Stimulated activated CD4-positive, alpha-beta T cell treated with anti-CD3 and anti-CD28 coated beads, Interleukin-4, amount 100 ng/mL, for 4 hours (primary cell): Measurements from ENCODE around the gene COL4A2.

ENCODE experiments used
- DNase-seq, 2 experiments: peaks; one replicate each; pipeline ENCODE4 v3.0.0-alpha.2; 2020

The COL4A2 gene

DNA sequence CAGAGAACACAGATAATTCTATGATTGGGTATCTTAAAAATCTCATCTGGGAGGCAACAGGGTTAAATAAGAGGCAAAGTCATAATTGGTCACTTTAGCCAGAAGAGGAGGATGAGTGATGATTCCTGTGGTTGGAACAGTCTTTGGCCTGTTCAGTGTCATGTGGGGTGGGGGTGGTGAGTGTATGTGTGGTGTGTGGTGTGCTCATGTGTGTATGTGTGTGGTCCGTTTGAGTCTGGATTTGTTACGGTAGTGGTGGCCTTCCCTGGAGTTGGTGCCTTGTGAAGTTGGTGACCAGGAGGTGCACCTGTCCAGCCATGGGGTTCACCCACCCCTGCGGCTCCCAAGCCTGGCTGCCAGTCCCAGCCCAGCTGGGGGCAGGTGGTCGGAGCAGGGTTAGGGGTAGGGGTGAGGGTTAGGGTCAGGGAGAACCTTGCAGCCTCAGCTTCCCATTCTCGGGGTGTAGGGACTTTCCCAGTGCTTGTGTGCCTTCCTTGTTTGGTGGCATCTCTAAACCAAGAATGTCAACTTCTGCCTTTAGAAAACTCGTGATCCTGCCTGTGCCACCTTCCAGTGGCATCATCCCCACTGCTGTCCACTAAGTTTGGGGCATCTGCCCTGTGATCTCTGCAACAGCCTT is 156.9 kb downstream of the COL4A2 start:
- DNase-seq: no peak

DNA sequence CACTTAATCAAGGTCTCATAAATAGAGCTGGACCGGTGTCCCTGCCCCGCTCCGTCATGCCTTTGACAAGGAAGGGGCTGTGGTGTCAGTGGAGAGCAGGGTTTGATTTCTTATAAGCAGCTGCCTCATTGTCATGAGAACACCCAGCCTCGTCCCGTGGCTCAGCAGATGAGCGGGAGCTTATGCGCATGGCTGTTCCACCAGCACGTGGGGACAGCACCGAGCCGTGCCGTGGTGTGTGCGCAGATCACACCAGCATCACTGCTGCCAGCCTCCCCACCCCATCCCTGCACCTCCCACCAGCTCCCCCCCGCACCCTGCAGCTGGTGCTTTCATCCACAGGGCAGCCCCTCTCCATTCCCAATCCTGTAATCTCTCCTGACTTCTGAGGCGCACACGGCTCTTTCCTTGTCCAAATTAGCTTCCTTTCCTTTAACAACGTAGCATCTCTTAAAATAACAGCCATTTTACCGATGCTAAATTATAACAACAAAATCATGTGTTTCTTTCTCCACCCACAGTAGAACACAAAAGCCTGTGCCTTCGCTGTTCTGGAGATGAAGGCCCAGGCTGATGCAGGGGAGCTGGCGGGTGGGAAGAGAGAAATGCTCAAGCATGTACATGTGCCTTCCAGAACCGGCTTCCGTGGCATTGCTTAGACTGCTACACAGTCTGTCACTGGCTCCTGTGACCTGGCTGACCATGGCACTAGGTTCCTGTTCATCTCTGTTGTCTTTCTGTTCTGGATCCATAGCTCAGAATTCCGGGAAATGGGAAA is 157.7 kb downstream of the COL4A2 start:
- no peak for DNase-seq

GRCh38 chr13:110465696-110466095 is 158.6 kb downstream of the COL4A2 start:
- no peak for DNase-seq

DNA sequence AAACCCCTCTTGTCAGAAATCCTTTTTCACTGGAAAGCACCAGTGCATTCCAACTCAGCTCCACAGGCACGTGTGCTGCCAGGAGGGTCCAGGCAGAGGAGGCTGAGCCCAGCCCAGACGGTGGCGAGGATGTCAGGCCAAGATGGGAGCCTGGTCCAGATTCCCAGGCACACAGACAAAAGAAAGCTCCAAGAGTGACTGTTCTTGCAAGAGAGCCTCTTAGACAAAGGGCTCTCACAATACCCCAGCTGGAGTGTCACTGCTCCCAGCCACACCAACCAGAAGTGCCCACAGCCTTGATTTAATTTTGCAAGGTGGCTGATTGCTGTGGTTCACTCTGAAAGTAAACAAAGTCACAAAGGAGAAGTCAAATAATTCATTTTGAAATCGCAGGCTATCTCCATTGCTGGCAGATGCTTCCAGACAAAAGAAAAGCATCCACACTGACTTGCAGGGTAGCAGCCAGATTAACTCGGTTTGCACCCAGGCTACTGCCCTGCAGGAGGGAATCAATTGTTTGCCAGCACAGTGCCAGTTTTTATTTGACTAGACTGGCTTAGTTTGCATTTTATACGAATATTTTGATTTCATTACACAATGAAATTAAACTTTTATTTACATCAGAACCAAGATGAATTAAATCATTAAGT is 159.3 kb downstream of the COL4A2 start:
- no peak for DNase-seq

DNA sequence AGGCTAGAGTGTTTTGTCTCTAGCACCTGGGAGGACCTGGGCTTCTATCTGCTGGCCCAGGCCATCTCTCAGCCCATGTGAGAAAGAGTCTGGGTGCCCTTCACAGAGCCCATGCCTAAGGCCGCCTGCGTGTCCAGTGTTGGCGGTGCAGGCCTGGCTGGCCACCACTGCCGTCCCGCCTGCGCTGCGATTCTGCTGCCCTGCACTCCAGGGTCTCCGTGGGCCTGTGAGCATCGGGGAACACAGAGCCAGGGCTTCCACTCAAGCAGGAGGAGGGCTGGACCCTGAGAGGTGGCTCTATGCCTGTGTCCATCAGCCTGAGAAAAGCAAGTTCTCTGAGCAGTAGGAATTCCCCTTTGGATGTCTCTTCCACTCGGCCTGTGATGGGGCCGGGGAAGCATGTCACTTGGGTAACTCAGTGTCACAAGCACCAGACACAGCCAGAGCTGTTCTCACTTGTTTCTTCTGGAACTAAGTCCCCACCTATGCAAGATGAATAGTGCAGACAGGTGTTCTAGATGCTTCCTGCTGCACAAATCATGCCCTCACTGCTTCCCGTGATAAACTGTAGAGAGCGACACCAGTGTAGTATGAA is 160.5 kb downstream of the COL4A2 start:
- DNase-seq: no peak

DNA sequence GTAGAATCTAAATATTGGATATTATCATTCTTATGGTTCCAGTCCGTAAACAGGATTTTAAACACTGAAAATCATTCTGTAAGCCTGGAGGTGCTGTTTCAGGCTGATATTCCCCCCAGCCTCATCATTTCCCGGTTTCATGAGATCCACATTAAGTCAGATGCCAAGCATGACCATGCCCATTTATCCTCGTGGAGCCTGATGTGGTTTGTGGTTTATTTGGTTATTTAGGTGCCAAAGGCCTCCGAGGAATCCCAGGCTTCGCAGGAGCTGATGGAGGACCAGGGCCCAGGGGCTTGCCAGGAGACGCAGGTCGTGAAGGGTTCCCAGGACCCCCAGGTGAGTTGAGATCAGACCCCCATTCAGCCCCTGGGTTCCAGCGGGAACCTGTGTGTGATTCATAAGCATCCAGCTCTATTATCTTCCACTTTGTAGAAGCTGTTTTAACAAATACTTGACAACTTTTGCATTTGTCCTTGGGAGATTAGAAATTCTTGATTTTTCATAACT is 162.0 kb downstream of the COL4A2 start:
- DNase-seq: no peak

GRCh38 chr13:110469597-110469996 is 162.5 kb downstream of the COL4A2 start:
- no peak for DNase-seq

DNA sequence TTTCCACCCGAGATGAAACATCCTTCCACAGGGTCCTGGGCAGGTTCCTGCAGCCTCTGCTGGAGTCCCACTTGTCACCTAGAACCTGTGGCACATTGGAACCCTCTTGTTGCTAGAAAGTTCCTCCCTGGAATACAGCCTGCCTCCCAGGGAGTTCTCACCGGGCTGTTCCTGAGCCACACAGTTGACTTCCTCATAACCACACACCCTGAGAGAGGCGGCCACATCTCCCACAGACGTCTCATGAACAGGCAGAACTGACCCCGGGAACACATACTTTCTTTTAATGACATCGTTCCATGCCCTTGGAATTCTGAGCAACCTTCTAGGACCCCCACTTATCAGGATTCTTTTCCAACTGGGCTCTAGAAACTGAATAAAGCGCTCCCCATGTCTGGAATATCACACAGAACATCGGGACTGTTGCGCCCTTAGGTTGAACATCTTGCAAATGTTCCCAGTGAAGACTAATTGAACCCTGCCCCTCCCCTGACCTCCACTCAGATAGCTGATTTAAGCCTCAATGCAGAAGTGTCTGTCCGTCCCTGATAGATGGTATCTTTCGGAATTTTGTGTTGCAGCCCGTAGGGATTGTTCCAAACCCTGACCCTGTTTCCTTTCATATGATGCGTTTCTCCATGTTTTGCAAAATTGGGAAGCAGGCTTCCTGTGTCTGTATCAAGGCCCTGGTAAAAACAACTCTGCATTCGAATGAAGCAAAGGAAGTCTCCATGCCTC is 163.4 kb downstream of the COL4A2 start:
- DNase-seq: no peak

- DNase-seq: no peak
Observed at GRCh38 chr13:110471156-110471832, 164.2 kb downstream of the COL4A2 start.

DNA sequence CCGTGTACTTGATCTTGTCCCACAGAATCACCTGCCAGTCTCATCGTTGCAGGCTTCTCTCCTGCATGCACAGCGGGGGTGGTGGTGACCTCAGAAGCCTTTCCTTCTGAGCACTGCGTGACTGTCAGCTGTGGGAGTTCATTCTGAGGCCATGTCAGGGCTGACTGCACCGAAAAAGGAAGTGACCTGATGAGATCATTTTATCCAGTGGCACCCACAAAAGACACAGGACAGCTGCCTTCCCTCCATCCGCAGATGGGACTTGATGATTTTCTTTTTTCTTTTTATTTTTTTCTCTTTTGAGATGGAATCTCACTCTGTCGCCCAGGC is 164.7 kb downstream of the COL4A2 start:
- no peak for DNase-seq

GRCh38 chr13:110472904-110473563 is 165.9 kb downstream of the COL4A2 start:
- DNase-seq: no peak

GRCh38 chr13:110474713-110475112 is 167.6 kb downstream of the COL4A2 start:
- no peak for DNase-seq

DNA sequence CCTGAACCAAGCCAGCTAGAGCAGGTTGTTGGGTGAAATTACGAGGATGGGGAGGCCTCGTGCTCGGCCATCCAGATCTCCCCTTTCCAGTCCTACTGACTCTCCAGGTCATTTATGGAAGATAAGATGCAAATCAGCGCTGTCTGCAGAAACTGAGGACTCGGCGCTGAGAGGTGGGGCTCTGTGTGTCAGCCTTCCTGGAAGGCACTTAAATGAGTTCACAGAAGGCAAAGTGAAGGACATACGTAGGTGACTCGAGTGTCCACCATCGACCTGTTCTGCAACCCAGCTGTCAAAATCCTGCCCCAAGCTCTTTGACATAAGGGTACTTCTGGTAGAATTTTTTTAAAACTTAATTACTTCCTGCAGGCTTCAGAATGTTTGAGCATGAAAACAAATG is 168.0 kb downstream of the COL4A2 start:
- DNase-seq: no peak

- DNase-seq: no peak
Observed at GRCh38 chr13:110475550-110476219, 168.6 kb downstream of the COL4A2 start.

- DNase-seq: no peak
Observed at GRCh38 chr13:110476220-110476617, 169.1 kb downstream of the COL4A2 start.

DNA sequence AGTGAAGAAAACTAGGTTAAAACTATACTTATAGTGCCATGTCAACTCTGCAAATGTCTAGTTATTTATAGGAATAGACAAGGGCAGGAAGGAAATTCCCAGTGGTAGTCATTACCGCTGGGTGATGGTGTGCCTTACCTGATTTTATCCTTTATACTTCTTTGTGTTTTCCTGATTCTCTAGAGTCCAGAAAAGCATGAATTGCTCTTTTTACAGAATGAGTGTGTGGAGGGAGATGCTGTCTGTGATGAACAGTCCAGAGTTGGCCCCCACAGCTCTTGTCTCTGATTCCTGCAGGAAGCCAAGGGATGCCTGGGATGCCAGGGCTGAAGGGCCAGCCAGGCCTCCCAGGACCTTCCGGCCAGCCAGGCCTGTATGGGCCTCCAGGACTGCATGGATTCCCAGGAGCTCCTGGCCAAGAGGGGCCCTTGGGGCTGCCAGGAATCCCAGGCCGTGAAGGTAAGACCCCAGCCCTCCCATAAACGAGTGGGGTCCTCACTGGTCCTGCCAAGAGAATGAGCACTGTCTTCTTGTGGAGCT is 170.7 kb downstream of the COL4A2 start:
- no peak for DNase-seq

DNA sequence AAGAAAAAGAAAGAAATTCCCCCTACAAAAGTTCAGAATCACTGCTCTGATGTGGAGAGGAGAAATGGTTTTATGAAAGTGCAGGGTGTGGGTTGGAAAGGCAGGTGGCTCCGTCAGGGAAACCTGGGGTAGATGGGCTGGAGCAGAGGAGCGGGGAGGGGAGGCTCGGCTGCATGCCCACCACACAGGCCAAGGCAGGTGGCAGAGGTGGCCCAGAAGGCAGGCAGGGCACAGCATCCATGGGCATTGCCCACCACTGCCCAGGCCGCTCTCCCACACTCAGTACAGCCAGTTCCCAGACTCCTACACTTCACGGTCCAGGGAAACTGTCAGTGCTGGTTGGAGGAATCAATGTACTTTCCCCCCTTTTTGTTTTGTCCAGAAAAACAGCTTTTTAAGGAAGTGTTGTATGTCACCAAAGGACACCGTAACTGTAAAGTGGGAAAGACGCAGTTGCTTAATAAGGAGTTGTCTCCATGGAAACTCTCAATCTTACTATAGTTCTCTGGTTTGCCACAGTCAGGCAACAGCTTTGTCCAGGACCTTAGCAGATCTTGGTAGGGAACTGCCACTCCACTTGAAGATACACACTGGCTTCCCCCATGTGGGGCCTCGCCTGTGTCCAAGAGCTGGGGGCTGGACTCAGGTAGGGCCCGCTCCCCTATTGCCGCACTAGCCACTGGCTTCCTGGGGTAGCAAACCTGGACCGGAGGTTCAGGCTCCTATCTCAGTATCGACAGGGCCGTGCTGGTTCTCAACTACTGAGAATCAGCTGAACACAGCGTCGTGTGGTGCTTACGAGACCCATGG is 171.5 kb downstream of the COL4A2 start:
- DNase-seq: no peak

GRCh38 chr13:110479215-110479545 is 172.1 kb downstream of the COL4A2 start:
- DNase-seq: no peak

GRCh38 chr13:110479648-110480047 is 172.6 kb downstream of the COL4A2 start:
- DNase-seq: no peak

- DNase-seq: no peak
Observed at GRCh38 chr13:110480161-110480560, 173.1 kb downstream of the COL4A2 start.
